PC-3 (cell line): ENCODE measurements around the gene ETV6. TPM values are rescaled to one million over a fixed set of nuclear protein-coding genes. Genes with fewer than 3 reads are reported as not detected.

Experiments
- ATAC-seq: fragments of 200-7000 bp; cut with Tn5 transposase; 2 replicates; pipeline ENCODE4 v1.9.1; 2020; ENCODE audit warnings: mild to moderate bottlenecking, moderate library complexity
- BruUV-seq: library from RNA; stranded (reverse); fragments of 400-500 nt; replicated peaks from 2 replicates; lab custom pipeline; 2021; lab: Mats Ljungman, UMichigan
- CTCF ChIA-PET: fragments of 300-600 bp; sonication (Branson Sonifier 250); formaldehyde crosslinking; loops from one replicate; lab custom pipeline; 2022; ENCODE audit warnings: antibody characterized with exemption; lab: Charles Lee
- POLR2A ChIA-PET: fragments of 300-600 bp; sonication (Branson Sonifier 250); formaldehyde crosslinking; loops from one replicate; lab custom pipeline; 2022; ENCODE audit warnings: antibody characterized with exemption; ENCODE audit not compliant: unreplicated experiment; lab: Charles Lee
- DNase-seq: peaks from one replicate; pipeline ENCODE4 v3.0.0-alpha.2; 2015
- H2AFZ ChIP-seq: fragments of 300-600 bp; sonication (generic); 2 replicates; pipeline ENCODE4 v1.6.0; 2016; ENCODE audit warnings: antibody characterized with exemption, low read length
- H3F3A ChIP-seq: fragments of 300-600 bp; sonication (generic); one replicate; pipeline ENCODE4 v1.6.0; 2017; ENCODE audit warnings: antibody characterized with exemption, low read length, control low read depth, mild to moderate bottlenecking; ENCODE audit not compliant: unreplicated experiment
- H3K27ac ChIP-seq: fragments of 300-600 bp; sonication (generic); 2 replicates; pipeline ENCODE4 v1.5.1; 2016; ENCODE audit warnings: mild to moderate bottlenecking, low read length
- H3K27me3 ChIP-seq: fragments of 300-600 bp; sonication (generic); 2 replicates; pipeline ENCODE4 v1.6.1; 2016; ENCODE audit warnings: low read length, mixed read lengths
- H3K36me3 ChIP-seq: fragments of 300-600 bp; sonication (generic); 2 replicates; pipeline ENCODE4 v1.6.1; 2016; ENCODE audit warnings: low read depth, mixed run types, low read length, mixed read lengths
- H3K4me1 ChIP-seq: fragments of 300-600 bp; sonication (generic); 2 replicates; pipeline ENCODE4 v1.5.1; 2016; ENCODE audit warnings: low read length; ENCODE audit not compliant: insufficient read depth
- H3K4me2 ChIP-seq: fragments of 300-600 bp; sonication (generic); 2 replicates; pipeline ENCODE4 v1.6.0; 2016; ENCODE audit warnings: low read length
- H3K4me3 ChIP-seq: fragments of 300-600 bp; sonication (generic); 2 replicates; pipeline ENCODE4 v1.5.1; 2016; ENCODE audit warnings: mild to moderate bottlenecking, low read length, mixed read lengths
- H3K79me2 ChIP-seq: fragments of 300-600 bp; sonication (generic); 2 replicates; pipeline ENCODE4 v1.6.1; 2017; ENCODE audit warnings: low read length, mixed read lengths
- H3K9ac ChIP-seq: fragments of 300-600 bp; sonication (generic); 2 replicates; pipeline ENCODE4 v1.6.0; 2016; ENCODE audit warnings: mild to moderate bottlenecking, low read length
- H3K9me2 ChIP-seq: fragments of 300-600 bp; sonication (generic); replicated peaks from 2 replicates; pipeline ENCODE4 v1.6.1; 2016; ENCODE audit warnings: mixed run types, low read length, mixed read lengths
- H3K9me3 ChIP-seq: fragments of 300-600 bp; sonication (generic); 2 replicates; pipeline ENCODE4 v1.6.1; 2016; ENCODE audit warnings: low read length, mixed read lengths
- H4K20me1 ChIP-seq: fragments of 300-600 bp; sonication (generic); 2 replicates; pipeline ENCODE4 v1.6.1; 2016; ENCODE audit warnings: low read length, mixed read lengths
- EZH2 ChIP-seq: fragments of 300-600 bp; sonication (generic); IDR thresholded peaks from one replicate; pipeline ENCODE4 v1.6.1; 2017; ENCODE audit warnings: antibody characterized with exemption, mild to moderate bottlenecking, low read length; ENCODE audit not compliant: unreplicated experiment
- EZH2phosphoT487 ChIP-seq: fragments of 300-600 bp; sonication (generic); IDR thresholded peaks from 2 replicates; pipeline ENCODE4 v1.6.1; 2018; ENCODE audit warnings: mild to moderate bottlenecking, antibody characterized with exemption, low read length, borderline replicate concordance
- intact Hi-C: fragments of 100-400 bp; cut with micrococcal nuclease; formaldehyde crosslinking; loops from 2 replicates; pipeline ENCODE4 v1.9.0; 2023
- total RNA-seq: library from RNA; depleted of rRNA; stranded (reverse); fragments of >200 nt; gene quantifications from 2 replicates; pipeline ENCODE4 v1.2.3, GENCODE V29; 2014
- TF ChIP-seq, protein P1 (sequence below): fragments of 300-600 bp; sonication (generic); conservative IDR thresholded peaks from 2 replicates; pipeline ENCODE4 v1.5.1; 2017; ENCODE audit warnings: antibody characterized with exemption, low read depth, mild to moderate bottlenecking, low read length

ETV6 gene
- total RNA-seq, 1 experiment from 2014 or later, result 5.0 TPM

DNA sequence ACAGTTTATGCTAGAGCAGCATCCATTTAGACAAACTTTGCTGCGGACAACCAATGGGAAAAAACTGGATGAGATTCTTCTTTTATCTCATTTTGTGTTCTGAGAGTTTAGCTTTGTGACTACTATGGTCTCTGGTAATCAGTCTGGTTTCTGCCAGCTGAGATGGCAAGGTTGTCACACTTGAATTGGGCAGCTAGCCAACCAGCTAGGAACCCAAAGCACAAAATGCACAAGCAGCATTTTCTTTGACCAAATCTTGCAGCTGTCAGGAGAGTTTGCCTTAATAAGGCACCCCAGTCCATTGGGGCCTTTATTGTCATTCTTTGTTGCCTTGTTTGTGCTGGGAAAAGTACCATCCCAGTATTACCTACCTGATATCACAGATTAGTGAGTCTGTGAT, 34.0 kb upstream of the ETV6 start:
- Histone ChIP-seq H3K27ac (no peak overlapping the region), H3K4me2 (no peak overlapping the region), H3K4me3 (no peak overlapping the region), H3K27me3 (no peaks in the 10 kb centered on the region), H3F3A (no peaks in the 10 kb centered on the region), H2AFZ (no peak overlapping the region), H3K9me2 (no peaks in the 10 kb centered on the region), H3K9me3 (no peaks in the 10 kb centered on the region), H3K9ac (no peak overlapping the region), H3K79me2 (no peaks in the 10 kb centered on the region), H4K20me1 (no peaks in the 10 kb centered on the region), H3K4me1 (no peaks in the 10 kb centered on the region), H3K36me3 (no peaks in the 10 kb centered on the region)
- DNase-seq (no peak), ATAC-seq (no peak)
- ChIA-PET POLR2A (no interaction called here), CTCF (no interaction called here)
- no peak for TF ChIP-seq EZH2phosphoT487
- no peak for TF ChIP-seq EZH2
- TF ChIP-seq, protein P1, sequence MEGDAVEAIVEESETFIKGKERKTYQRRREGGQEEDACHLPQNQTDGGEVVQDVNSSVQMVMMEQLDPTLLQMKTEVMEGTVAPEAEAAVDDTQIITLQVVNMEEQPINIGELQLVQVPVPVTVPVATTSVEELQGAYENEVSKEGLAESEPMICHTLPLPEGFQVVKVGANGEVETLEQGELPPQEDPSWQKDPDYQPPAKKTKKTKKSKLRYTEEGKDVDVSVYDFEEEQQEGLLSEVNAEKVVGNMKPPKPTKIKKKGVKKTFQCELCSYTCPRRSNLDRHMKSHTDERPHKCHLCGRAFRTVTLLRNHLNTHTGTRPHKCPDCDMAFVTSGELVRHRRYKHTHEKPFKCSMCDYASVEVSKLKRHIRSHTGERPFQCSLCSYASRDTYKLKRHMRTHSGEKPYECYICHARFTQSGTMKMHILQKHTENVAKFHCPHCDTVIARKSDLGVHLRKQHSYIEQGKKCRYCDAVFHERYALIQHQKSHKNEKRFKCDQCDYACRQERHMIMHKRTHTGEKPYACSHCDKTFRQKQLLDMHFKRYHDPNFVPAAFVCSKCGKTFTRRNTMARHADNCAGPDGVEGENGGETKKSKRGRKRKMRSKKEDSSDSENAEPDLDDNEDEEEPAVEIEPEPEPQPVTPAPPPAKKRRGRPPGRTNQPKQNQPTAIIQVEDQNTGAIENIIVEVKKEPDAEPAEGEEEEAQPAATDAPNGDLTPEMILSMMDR, result no peak
- intact Hi-C loops, result no loop called here
- no TSS peak for BruUV-seq

DNA sequence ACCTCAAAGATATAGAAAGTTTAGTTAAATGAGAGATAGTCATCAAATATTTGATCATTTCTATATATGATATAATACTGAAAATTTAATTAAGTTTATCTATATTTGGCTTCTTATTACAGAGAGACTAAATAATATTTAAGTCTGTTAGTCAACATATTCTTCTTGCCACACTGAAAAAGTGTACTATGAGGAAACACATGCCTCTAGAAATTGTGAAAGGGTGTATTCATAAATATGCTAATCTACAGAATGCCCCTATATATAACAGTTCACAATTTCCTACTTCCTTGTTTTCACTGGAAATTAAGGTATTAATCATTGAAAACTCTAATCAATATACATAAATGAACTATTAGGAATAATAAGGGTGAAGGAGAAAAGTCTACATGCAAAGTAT, 31.4 kb upstream of the ETV6 start:
- Histone ChIP-seq H3K27me3 (no peaks in the 10 kb centered on the region), H3K4me1 (no peaks in the 10 kb centered on the region), H3K4me2 (no peak overlapping the region), H3K27ac (no peak overlapping the region), H2AFZ (no peak overlapping the region), H3K9ac (no peak overlapping the region), H4K20me1 (no peaks in the 10 kb centered on the region), H3K36me3 (no peaks in the 10 kb centered on the region), H3F3A (no peaks in the 10 kb centered on the region), H3K9me3 (no peaks in the 10 kb centered on the region), H3K4me3 (no peak overlapping the region), H3K79me2 (no peaks in the 10 kb centered on the region), H3K9me2 (no peaks in the 10 kb centered on the region)
- ATAC-seq, result no peak
- DNase-seq, result no peak
- BruUV-seq, result no TSS peak
- TF ChIP-seq, protein P1, result no peak
- TF ChIP-seq EZH2phosphoT487, result no peak
- no peak for TF ChIP-seq EZH2
- ChIA-PET POLR2A (no interaction called here), CTCF (no interaction called here)
- intact Hi-C loops, result no loop called here

DNA sequence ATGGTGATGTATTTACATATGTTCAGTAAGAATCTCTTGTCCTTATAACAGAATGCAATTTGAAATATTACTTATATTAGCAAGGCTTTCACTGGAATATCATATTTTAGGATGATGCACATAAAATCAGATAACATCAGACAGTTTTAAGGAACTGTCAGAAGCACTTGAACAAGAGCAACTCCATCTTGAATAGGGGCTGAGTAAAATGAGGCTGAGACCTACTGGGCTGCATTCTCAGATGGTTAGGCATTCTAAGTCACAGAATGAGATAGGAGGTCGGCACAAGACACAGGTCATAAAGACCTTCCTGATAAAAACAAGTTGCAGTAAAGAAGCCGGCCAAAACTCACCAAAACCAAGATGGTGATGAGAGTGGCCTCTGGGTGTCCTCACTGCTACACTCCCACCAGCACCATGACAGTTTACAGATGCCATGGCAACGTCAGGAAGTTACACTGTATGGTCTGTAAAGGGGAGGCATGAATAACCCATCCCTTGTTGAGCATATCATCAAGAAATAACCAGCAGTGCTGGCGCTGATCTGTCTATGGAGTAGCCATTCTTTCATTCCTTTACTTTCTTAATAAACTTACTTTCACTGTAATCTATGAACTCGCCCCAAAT, 27.6 kb upstream of the ETV6 start:
- ChIA-PET CTCF (no interaction called here), POLR2A (no interaction called here)
- H3K9me3 ChIP-seq, result no peaks in the 10 kb centered on the region
- no peak overlapping the region for H3K9ac ChIP-seq
- H3K27ac ChIP-seq, result no peak overlapping the region
- TF ChIP-seq EZH2 (no peak), EZH2phosphoT487 (no peak)
- TF ChIP-seq, protein P1, result no peak
- no peak overlapping the region for H3K4me2 ChIP-seq
- H3K4me1 ChIP-seq, result no peaks in the 10 kb centered on the region
- ATAC-seq (no peak), DNase-seq (peak; percentile 6)
- no peaks in the 10 kb centered on the region for H3K79me2 ChIP-seq
- no peaks in the 10 kb centered on the region for H3K27me3 ChIP-seq
- intact Hi-C loops, result loop anchor here (5.0 kb wide), 1 partner anchor 40 kb away; no protein-coding TSS in a partner anchor
- no peak overlapping the region for H2AFZ ChIP-seq
- H3K9me2 ChIP-seq, result no peaks in the 10 kb centered on the region
- H3K4me3 ChIP-seq, result no peak overlapping the region
- no peaks in the 10 kb centered on the region for H3F3A ChIP-seq
- no TSS peak for BruUV-seq
- H4K20me1 ChIP-seq, result no peaks in the 10 kb centered on the region
- H3K36me3 ChIP-seq, result no peaks in the 10 kb centered on the region
